ENCODE measurements around the gene RRM2.

Gene RRM2

GRCh38 chr2:10159581-10160131, 37.1 kb downstream of the RRM2 start:
- no peak for DNase-seq

GRCh38 chr2:10160203-10160955, 37.8 kb downstream of the RRM2 start:
- no peak for DNase-seq

GRCh38 chr2:10161206-10161931, 38.8 kb downstream of the RRM2 start:
- DNase-seq, result no peak

GRCh38 chr2:10161961-10162441, 39.5 kb downstream of the RRM2 start:
- no peak for DNase-seq

DNA sequence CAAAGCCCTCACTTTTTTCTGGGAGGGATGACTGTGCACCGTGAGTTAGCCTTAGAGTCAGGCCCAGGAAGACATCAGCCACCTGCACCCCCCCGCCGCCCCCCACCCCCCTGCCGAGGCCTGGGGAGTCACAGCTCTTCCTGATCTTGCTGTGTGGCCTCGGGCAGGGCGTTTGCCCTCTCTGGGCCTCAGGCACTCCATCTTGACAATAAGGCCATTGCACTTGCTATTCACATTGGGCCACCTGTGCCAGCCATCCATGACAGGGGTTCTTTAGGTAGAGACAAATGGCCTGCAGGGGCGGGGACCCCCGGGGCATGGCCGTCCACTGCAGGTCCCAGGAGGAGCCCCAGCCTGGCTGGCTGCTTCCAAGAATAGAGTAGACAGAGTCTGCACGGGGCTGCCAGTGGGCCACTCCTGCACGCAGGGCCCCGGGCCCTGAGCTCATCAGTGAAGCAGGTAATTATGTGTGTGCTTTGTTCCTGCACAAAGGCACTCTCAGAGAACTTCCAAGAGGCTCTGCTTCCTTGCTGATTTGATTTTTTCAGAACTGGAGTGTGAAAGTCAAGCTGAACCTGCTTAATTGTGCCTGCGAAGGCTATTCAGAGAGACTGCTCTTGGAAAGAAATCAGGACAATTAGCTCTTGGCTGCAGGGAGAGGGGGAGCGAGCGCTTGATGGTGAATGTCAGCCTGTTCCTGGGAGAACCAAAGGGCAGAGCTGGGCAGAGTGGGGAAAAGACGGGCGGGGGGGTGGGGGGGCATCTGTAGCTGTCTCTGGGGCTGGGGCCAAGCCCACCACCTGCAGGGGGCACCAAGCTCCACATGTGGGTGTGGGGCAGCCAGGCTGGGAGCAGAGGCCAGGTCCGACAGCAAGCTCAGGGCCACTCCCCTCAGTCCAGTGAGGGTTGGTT, 40.3 kb downstream of the RRM2 start:
- no peak for DNase-seq

DNA sequence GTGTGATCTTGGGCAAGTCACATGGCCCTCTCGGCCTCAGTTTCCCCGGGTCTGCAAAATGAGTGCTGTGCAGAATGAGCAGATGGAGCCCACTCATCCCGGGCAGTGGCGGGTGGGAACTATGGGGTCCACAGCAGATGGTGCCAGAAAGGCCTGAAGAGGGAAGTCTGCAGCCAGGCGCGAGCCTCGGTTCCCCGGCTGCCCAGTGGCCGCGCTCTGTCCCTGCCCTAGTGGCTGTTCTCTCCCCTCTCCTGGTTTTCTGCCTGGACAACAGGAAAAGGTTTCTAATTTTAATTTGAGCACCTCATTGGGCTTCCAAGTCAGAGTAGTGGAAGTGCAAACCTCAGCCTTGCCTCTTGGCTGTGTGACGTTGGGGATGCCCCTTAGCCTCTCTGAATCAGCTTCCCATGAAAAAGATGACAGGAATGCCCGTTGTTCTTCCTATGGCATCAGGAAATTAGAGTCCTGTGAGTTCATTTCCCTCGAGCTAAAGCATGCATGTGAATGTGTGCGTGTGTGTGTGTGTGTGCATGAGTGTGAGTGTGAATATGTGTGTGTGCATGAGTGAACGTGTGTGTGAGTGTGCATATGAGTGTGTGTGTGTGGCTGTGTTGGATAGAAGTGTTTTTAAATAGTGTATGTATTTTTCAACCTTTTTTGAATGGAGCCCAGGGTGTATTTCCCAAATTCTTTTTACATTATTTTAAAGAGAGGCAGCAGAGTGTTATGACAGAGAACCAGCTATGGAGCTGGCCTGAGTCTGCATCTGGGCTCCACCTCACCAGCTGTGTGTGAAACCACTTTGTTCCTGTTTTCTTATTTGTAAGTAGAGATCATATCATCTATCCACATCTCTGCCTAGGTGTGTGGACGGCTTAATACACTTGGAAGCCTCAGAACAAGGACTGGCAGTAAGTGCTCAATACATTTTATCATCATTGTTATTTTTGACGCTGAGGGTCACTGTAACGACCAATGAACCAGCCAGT, 41.3 kb downstream of the RRM2 start:
- no peak for DNase-seq

GRCh38 chr2:10164601-10165000, 42.1 kb downstream of the RRM2 start:
- no peak for DNase-seq

- no peak for DNase-seq
Observed at GRCh38 chr2:10165282-10165681, 42.7 kb downstream of the RRM2 start.

- no peak for DNase-seq
Observed at GRCh38 chr2:10165861-10166675, 43.5 kb downstream of the RRM2 start.

DNA sequence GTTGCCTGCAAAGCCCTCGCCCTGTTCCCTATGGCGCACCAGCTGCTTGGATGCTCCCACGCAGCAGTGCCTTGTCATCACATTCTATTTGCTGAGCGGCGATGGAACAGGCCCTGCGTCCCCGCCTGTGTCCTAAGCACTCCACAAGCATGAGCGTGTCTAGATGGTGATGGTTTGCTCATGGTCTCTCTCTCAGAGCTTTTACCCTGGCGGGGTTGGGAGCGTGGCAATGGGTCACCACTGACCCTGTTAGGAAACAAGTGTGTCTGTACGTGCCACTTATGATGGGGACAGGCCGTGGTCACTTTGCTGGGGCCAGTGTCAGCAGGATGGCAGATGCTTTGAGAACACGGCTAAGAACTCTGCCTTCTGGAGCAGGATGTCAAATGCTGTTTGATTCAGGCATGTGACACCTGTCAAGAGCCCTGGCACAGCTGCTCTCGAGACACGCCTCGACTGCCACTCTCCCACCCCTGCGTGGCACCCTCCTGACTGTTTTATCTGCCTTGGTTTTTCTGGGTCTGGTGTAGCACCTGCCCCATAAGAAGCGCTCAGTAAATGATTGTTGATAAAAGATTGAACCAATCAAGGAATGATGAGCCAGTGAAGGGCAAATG, 44.2 kb downstream of the RRM2 start:
- no peak for DNase-seq

DNA sequence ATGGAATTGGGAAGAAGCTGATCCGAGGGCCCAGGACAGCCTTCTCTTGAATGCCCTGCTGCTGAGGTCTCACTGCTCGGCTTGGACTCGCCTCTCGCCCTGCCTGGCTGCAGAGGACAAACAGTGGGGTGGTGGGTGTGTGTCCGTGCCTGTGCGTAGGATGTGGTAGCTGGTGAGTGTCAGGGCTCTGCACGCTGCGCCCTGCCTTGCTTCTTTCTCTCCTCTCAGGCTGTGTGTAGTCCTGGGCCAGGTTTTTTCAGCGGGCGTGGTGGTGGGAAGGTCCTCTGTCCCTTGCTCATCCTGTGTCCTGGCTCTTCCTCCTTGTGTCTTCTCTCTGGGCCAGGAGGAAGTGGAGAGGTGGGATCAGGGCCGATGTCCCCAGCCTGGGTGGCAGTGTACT, 44.8 kb downstream of the RRM2 start:
- no peak for DNase-seq

DNA sequence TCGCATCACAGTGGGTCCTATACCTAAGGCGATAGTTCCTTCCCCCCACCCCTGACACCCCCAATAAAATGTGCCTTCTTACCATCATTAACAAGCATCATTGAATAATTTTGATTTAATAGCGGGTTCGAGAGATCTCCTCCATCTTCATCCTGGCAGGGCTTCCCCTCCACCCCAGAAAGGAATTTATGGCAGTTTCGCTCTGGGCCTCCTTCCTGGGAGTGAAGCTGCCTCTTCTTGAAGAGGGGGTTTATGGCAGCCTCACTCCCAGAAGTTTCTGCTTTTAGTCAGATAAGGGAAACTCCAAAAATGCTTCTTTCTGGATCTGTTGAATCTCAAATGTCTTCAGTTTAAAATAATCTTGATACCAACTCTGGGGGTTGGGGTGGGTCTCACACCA, 45.7 kb downstream of the RRM2 start:
- no peak for DNase-seq

GRCh38 chr2:10169053-10169578, 46.6 kb downstream of the RRM2 start:
- DNase-seq, result no peak

- DNase-seq, result no peak
Observed at GRCh38 chr2:10169581-10169980, 47.0 kb downstream of the RRM2 start.

DNA sequence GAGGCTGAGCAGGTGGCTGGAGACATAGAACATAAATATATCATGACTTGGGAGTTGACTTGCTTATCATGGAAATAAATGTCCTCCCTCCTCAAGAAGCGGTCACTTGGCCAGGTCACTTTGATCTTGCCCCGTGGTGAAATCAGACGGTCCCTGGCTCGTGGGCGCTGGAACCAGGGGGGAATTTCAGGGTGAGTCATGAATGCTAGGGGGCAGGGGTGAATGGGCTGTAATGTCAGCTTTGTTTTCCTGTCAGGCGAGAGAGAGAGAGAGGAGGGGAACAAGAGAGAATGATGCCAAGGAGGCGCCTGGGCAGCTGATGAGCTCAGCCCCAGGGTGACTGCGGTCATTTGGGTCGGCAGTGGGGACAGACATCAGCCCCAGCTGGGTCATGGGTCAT, 47.7 kb downstream of the RRM2 start:
- DNase-seq, result no peak

- no peak for DNase-seq
Observed at GRCh38 chr2:10171006-10171800, 48.7 kb downstream of the RRM2 start.

- DNase-seq, result no peak
Observed at GRCh38 chr2:10172033-10172871, 49.7 kb downstream of the RRM2 start.
